ENCODE data around the gene KRT80.
A peak's percentile ranks its signal among the peaks of the same experiment; 100 is the strongest.

KRT80 gene

DNA sequence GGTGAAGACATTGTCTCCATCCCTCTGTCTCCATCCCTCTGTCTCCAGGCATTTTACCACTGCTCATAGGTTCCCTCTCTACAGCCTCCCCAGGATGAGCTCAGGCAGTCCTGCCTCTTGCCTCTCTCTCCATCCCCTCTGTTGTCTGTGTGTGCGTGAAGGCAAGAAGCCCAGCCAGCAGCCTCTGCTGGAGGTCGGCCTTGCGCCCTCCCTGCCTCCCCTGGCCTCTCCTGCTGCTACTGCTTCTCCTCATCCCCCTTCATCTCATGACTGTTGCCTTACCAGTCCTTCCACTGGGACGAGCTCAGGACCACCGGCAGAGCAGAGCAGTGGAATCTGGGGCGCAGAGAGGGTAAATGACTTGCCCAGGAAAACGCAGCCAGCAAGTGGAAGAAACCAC, 3.2 kb downstream of the KRT80 start:
- H3K4me3 ChIP-seq (replicated peaks in 1 of 2; ENCODE audit: low read depth in 2 of 2, low read length in 2 of 2): no peak overlapping the region
- TF ChIP-seq, protein P1, sequence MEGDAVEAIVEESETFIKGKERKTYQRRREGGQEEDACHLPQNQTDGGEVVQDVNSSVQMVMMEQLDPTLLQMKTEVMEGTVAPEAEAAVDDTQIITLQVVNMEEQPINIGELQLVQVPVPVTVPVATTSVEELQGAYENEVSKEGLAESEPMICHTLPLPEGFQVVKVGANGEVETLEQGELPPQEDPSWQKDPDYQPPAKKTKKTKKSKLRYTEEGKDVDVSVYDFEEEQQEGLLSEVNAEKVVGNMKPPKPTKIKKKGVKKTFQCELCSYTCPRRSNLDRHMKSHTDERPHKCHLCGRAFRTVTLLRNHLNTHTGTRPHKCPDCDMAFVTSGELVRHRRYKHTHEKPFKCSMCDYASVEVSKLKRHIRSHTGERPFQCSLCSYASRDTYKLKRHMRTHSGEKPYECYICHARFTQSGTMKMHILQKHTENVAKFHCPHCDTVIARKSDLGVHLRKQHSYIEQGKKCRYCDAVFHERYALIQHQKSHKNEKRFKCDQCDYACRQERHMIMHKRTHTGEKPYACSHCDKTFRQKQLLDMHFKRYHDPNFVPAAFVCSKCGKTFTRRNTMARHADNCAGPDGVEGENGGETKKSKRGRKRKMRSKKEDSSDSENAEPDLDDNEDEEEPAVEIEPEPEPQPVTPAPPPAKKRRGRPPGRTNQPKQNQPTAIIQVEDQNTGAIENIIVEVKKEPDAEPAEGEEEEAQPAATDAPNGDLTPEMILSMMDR (IDR thresholded peaks at IDR 0.05; ENCODE audit: low read depth, low read length): no peak
- no peak for DNase-seq (ENCODE audit: low read depth in 2 of 2)

- no peak overlapping the region for H3K4me3 ChIP-seq (replicated peaks in 1 of 2; ENCODE audit: low read depth in 2 of 2, low read length in 2 of 2)
- TF ChIP-seq, protein P1 (IDR thresholded peaks at IDR 0.05; ENCODE audit: low read depth, low read length): no peak
- no peak for DNase-seq (ENCODE audit: low read depth in 2 of 2)
These were observed 4.2 kb downstream of the KRT80 start for GRCh38 chr12:52187640-52188039.

- no peak overlapping the region for H3K4me3 ChIP-seq (replicated peaks in 1 of 2; ENCODE audit: low read depth in 2 of 2, low read length in 2 of 2)
- DNase-seq (ENCODE audit: low read depth in 2 of 2): no peak
These were observed 4.6 kb downstream of the KRT80 start for GRCh38 chr12:52187206-52187605.

DNA sequence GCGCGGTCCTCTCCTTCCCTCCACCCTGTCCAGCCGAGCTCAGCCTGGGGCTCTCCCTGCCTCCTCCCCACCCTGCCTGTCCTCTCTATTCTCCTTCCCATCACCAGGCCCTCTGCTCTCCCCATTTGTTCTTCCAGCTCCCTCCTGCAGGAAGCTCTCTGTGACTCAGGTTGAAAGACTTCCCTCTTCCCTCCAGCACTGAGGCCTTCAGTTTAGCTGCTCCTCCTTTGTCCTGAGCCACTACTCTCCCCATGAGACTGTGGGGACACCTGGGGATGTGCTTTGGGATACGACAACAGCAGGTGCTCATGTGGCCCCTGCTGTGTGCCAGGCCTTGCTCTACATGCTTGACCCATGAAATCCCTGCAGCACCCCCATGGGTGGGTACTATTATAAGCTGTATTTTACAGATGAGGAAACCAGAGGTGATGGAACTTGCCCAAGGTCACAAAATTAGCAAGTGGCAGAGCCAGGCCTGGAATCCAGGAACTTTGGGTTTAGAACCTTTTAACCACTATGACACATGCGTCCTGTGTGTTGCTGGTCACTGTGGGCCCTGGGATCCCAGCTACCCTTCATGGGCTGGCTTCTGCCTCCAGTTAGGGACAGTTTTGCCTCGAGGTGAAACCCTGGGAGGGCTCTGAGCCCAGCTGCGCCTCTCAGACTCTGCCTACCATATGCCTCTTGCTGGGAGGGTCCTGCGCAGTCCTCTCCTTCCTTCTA, 5.5 kb downstream of the KRT80 start:
- DNase-seq (ENCODE audit: low read depth in 2 of 2): peak; percentile 51 to 85
- no peak overlapping the region for H3K4me3 ChIP-seq (replicated peaks in 1 of 2; ENCODE audit: low read depth in 2 of 2, low read length in 2 of 2)
- TF ChIP-seq, protein P1 (IDR thresholded peaks at IDR 0.05; ENCODE audit: low read depth, low read length): no peak

More at GRCh38 chr12:52187206-52187605, 4.6 kb downstream of the KRT80 start:
- TF ChIP-seq, protein P1 (IDR thresholded peaks at IDR 0.05; ENCODE audit: low read depth, low read length): no peak

GRCh38 chr12:52185400-52185967, 6.3 kb downstream of the KRT80 start:
- H3K4me3 ChIP-seq (replicated peaks in 1 of 2; ENCODE audit: low read depth in 2 of 2, low read length in 2 of 2): no peak overlapping the region
- TF ChIP-seq, protein P1 (IDR thresholded peaks at IDR 0.05; ENCODE audit: low read depth, low read length): no peak
- no peak for DNase-seq (ENCODE audit: low read depth in 2 of 2)

DNA sequence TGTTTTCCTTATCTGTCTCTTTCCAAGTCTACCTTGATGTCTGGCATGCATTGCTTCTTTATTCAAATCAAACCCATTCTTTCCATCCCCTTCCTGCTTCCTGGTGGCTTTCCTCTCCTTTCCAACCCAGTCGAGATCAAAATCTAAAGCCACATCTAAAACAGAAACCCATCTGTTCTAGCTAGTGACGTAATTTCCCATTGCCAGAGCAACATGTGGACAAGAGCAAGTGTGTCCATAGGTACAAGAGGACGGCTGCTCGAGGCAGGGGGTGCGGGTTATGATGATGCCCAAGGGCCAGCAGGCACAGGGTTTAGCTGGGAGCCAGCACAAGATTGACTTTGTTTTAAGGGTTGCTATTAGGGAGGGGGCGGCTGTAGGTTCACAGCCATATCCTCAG, 7.0 kb downstream of the KRT80 start:
- no peak overlapping the region for H3K4me3 ChIP-seq (replicated peaks in 1 of 2; ENCODE audit: low read depth in 2 of 2, low read length in 2 of 2)
- DNase-seq (ENCODE audit: low read depth in 2 of 2): no peak
- TF ChIP-seq, protein P1 (IDR thresholded peaks at IDR 0.05; ENCODE audit: low read depth, low read length): no peak
